Measurements from ENCODE around the gene GCC1.

The GCC1 gene

DNA sequence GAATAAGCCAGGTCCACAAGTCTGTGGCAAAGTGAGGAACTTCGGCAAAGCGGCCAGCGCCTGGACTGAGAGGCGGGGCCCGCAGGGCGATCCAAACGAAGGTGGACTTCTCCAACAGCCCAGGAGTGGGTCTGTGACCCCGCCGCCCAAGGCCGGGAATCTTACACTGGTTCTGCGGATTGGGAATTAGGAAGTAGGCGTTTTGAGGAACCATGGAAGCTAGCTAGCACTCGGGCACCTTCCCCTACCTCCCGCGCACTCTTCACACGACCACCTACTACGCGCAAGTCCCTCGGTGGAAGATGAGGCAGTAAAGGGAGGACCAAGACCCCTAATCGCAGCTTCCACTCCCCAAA, 2.2 kb upstream of the GCC1 start:
- H3K79me2 ChIP-seq (ENCODE audit: control insufficient read depth, low read length): peaks cover 43% of the 10 kb centered on the region
- peaks cover 26% of the 10 kb centered on the region; the same call in 1 of the 2 replicates for H4K20me1 ChIP-seq (ENCODE audit: control insufficient read depth, insufficient read depth, low read depth, low read length)
- H3K9me2 ChIP-seq (replicated peaks; ENCODE audit: control insufficient read depth, low read length): no peaks in the 10 kb centered on the region
- H3K27me3 ChIP-seq (ENCODE audit: control insufficient read depth, low read length): no peaks in the 10 kb centered on the region
- peaks cover 40% of the 10 kb centered on the region for H3K36me3 ChIP-seq (ENCODE audit: control insufficient read depth, low read length)
- H3K9me3 ChIP-seq (ENCODE audit: control insufficient read depth, insufficient read depth, low read length): no peaks in the 10 kb centered on the region
- peak overlapping the region; percentile 83 for H3K4me3 ChIP-seq (ENCODE audit: low read length)
- H3F3A ChIP-seq (ENCODE audit: control insufficient read depth, insufficient read depth): peaks cover 8% of the 10 kb centered on the region
- no peak overlapping the region for H3K27ac ChIP-seq (ENCODE audit: low read depth, low read length)
- peaks cover 37% of the 10 kb centered on the region for H3K4me1 ChIP-seq (ENCODE audit: control insufficient read depth, low read length)
- TF ChIP-seq, protein P1, sequence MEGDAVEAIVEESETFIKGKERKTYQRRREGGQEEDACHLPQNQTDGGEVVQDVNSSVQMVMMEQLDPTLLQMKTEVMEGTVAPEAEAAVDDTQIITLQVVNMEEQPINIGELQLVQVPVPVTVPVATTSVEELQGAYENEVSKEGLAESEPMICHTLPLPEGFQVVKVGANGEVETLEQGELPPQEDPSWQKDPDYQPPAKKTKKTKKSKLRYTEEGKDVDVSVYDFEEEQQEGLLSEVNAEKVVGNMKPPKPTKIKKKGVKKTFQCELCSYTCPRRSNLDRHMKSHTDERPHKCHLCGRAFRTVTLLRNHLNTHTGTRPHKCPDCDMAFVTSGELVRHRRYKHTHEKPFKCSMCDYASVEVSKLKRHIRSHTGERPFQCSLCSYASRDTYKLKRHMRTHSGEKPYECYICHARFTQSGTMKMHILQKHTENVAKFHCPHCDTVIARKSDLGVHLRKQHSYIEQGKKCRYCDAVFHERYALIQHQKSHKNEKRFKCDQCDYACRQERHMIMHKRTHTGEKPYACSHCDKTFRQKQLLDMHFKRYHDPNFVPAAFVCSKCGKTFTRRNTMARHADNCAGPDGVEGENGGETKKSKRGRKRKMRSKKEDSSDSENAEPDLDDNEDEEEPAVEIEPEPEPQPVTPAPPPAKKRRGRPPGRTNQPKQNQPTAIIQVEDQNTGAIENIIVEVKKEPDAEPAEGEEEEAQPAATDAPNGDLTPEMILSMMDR (IDR thresholded peaks at IDR 0.05; ENCODE audit: low read depth, low read length, poor library complexity, severe bottlenecking): no peak
- TF ChIP-seq EZH2phosphoT487 (IDR thresholded peaks at IDR 0.05; ENCODE audit: borderline replicate concordance, low read length): no peak
- peak overlapping the region; percentile 82 for H3K4me2 ChIP-seq (ENCODE audit: low read length)

- TF ChIP-seq, protein P1 (IDR thresholded peaks at IDR 0.05; ENCODE audit: low read depth, low read length, poor library complexity, severe bottlenecking): no peak
- TF ChIP-seq EZH2phosphoT487 (IDR thresholded peaks at IDR 0.05; ENCODE audit: borderline replicate concordance, low read length): no peak
- Histone ChIP-seq H3K27me3 (ENCODE audit: control insufficient read depth, low read length) (no peaks in the 10 kb centered on the region), H3K27ac (ENCODE audit: low read depth, low read length) (no peak overlapping the region), H3K9me3 (ENCODE audit: control insufficient read depth, insufficient read depth, low read length) (no peaks in the 10 kb centered on the region), H3K4me1 (ENCODE audit: control insufficient read depth, low read length) (peaks cover 37% of the 10 kb centered on the region), H3F3A (ENCODE audit: control insufficient read depth, insufficient read depth) (peaks cover 8% of the 10 kb centered on the region), H3K36me3 (ENCODE audit: control insufficient read depth, low read length) (peaks cover 48% of the 10 kb centered on the region), H4K20me1 (ENCODE audit: control insufficient read depth, insufficient read depth, low read depth, low read length) (peaks cover 26% of the 10 kb centered on the region; the same call in 1 of the 2 replicates), H3K4me3 (ENCODE audit: low read length) (no peak overlapping the region), H3K9me2 (replicated peaks; ENCODE audit: control insufficient read depth, low read length) (no peaks in the 10 kb centered on the region), H3K79me2 (ENCODE audit: control insufficient read depth, low read length) (peaks cover 51% of the 10 kb centered on the region), H3K4me2 (ENCODE audit: low read length) (peak overlapping the region; percentile 81; the same call in 1 of the 2 replicates)
Observed at GRCh38 chr7:127586346-127586745, 950 bp upstream of the GCC1 start.

GRCh38 chr7:127584648-127585043, 750 bp downstream of the GCC1 start:
- peaks cover 37% of the 10 kb centered on the region for H3K4me1 ChIP-seq (ENCODE audit: control insufficient read depth, low read length)
- H3K27ac ChIP-seq (ENCODE audit: low read depth, low read length): no peak overlapping the region

More at GRCh38 chr7:127584648-127585043, 750 bp downstream of the GCC1 start:
- peaks cover 47% of the 10 kb centered on the region for H3K36me3 ChIP-seq (ENCODE audit: control insufficient read depth, low read length)
- no peaks in the 10 kb centered on the region for H3K9me3 ChIP-seq (ENCODE audit: control insufficient read depth, insufficient read depth, low read length)
- H3K4me3 ChIP-seq (ENCODE audit: low read length): peak overlapping the region; percentile 80
- H3K27me3 ChIP-seq (ENCODE audit: control insufficient read depth, low read length): no peaks in the 10 kb centered on the region
- no peak for TF ChIP-seq EZH2phosphoT487 (IDR thresholded peaks at IDR 0.05; ENCODE audit: borderline replicate concordance, low read length)
- TF ChIP-seq, protein P1 (IDR thresholded peaks at IDR 0.05; ENCODE audit: low read depth, low read length, poor library complexity, severe bottlenecking): no peak
- no peaks in the 10 kb centered on the region for H3K9me2 ChIP-seq (replicated peaks; ENCODE audit: control insufficient read depth, low read length)
- H3K4me2 ChIP-seq (ENCODE audit: low read length): peak overlapping the region; percentile 81
- H3F3A ChIP-seq (ENCODE audit: control insufficient read depth, insufficient read depth): peaks cover 8% of the 10 kb centered on the region
- peaks cover 58% of the 10 kb centered on the region for H3K79me2 ChIP-seq (ENCODE audit: control insufficient read depth, low read length)
- peaks cover 26% of the 10 kb centered on the region; the same call in 1 of the 2 replicates for H4K20me1 ChIP-seq (ENCODE audit: control insufficient read depth, insufficient read depth, low read depth, low read length)

Data from DOHH2 (cell line).